ENCODE results near the gene TPP1.

The TPP1 gene

GRCh38 chr11:6586434-6587359 is 32.5 kb downstream of the TPP1 start:
- DNase-seq: no peak

GRCh38 chr11:6584528-6584927 is 34.7 kb downstream of the TPP1 start:
- no peak for DNase-seq

- DNase-seq: no peak
These were observed 35.6 kb downstream of the TPP1 start for GRCh38 chr11:6583584-6583983.

GRCh38 chr11:6579681-6580080 is 39.5 kb downstream of the TPP1 start:
- DNase-seq: no peak

- DNase-seq: no peak
These were observed 41.1 kb downstream of the TPP1 start for GRCh38 chr11:6578134-6578533.

- DNase-seq: no peak
These were observed 42.5 kb downstream of the TPP1 start for GRCh38 chr11:6576471-6577373.

- no peak for DNase-seq
These were observed 44.2 kb downstream of the TPP1 start for GRCh38 chr11:6574816-6575715.

- no peak for DNase-seq
These were observed 47.0 kb downstream of the TPP1 start for GRCh38 chr11:6572215-6572614.

GRCh38 chr11:6571434-6572008 is 47.7 kb downstream of the TPP1 start:
- DNase-seq: no peak

- DNase-seq: no peak
These were observed 48.4 kb downstream of the TPP1 start for GRCh38 chr11:6570691-6571427.

GRCh38 chr11:6569706-6570105 is 49.5 kb downstream of the TPP1 start:
- no peak for DNase-seq

GRCh38 chr11:6568191-6568918 is 50.9 kb downstream of the TPP1 start:
- DNase-seq: no peak

- no peak for DNase-seq
These were observed 51.9 kb downstream of the TPP1 start for GRCh38 chr11:6567371-6567745.

- DNase-seq: no peak
These were observed 52.4 kb downstream of the TPP1 start for GRCh38 chr11:6566704-6567370.

- no peak for DNase-seq
These were observed 53.1 kb downstream of the TPP1 start for GRCh38 chr11:6565988-6566703.

- no peak for DNase-seq
These were observed 53.9 kb downstream of the TPP1 start for GRCh38 chr11:6565325-6565724.

GRCh38 chr11:6563667-6564066 is 55.6 kb downstream of the TPP1 start:
- no peak for DNase-seq

- DNase-seq: no peak
These were observed 56.1 kb downstream of the TPP1 start for GRCh38 chr11:6563121-6563619.

Data from activated gamma-delta T cell treated with Interleukin-2 at 50 U/mL for 16 hours (primary cell).